Lower leg skin (tissue), 4 donors: ENCODE results near the gene OR52R1. TPM values are rescaled to one million over a fixed set of nuclear protein-coding genes. Genes with fewer than 3 reads are reported as not detected.

ENCODE experiments used
- DNase-seq, 2 donors: peaks; one replicate each; pipeline ENCODE4 v3.0.0-alpha.2; 2019; ENCODE audit warnings: low spot score in 2 of 2
- H3K4me3 ChIP-seq: fragments of 200-600 bp; sonication (generic); 2 replicates; pipeline ENCODE4 v1.5.1; 2017; ENCODE audit warnings: mild to moderate bottlenecking, low read depth; ENCODE audit not compliant: poor library complexity, severe bottlenecking
- CTCF ChIP-seq, 3 donors: fragments of 450-650 bp; IDR thresholded peaks; one replicate each; pipeline ENCODE4 v1.5.1; 2016; ENCODE audit warnings: antibody characterized with exemption in 3 of 3, mild to moderate bottlenecking in 3 of 3, moderate library complexity in 2 of 3
- POLR2A ChIP-seq, 2 donors: fragments of 450-650 bp; IDR thresholded peaks; one replicate each; pipeline ENCODE4 v1.6.1; 2016 to 2017; ENCODE audit warnings: antibody characterized with exemption in 2 of 2, mild to moderate bottlenecking in 1 of 2, moderate library complexity in 1 of 2
- WGBS, 2 donors: methylation state at CpG; one replicate each; pipeline ENCODE4 v1.1.5; 2018; 5-methylcytosine and 5-hydroxymethylcytosine counted together
- intact Hi-C: fragments of 100-400 bp; cut with DNase I; formaldehyde crosslinking; loops from one replicate; pipeline ENCODE4 v1.15.0; 2023; ENCODE audit warnings: low total_unique reads
- total RNA-seq, 4 donors: library from RNA; depleted of rRNA; stranded (reverse); fragments of >200 nt; gene quantifications; one replicate each; pipeline ENCODE4 v1.1.0, GENCODE V29; 2016

Gene OR52R1
- total RNA-seq, 4 donors from 2014 or later, result not detected

GRCh38 chr11:4798427-4799183 is 5.6 kb downstream of the OR52R1 start:
- no peak for TF ChIP-seq POLR2A (IDR thresholded peaks at IDR 0.05)
- no peak for TF ChIP-seq CTCF (IDR thresholded peaks at IDR 0.05)
- no peak overlapping the region for H3K4me3 ChIP-seq
- DNase-seq, result no peak
- 74 to 84% methylated on average over 6 of the region's 6 CpGs for WGBS, 2 donors
- intact Hi-C loops, result no loop called here

- H3K4me3 ChIP-seq, result no peak overlapping the region
- 14 to 22% methylated on average over 2 of the region's 2 CpGs for WGBS, 2 donors
- intact Hi-C loops, result no loop called here
- no peak for DNase-seq
- TF ChIP-seq POLR2A (IDR thresholded peaks at IDR 0.05), result no peak
- no peak for TF ChIP-seq CTCF (IDR thresholded peaks at IDR 0.05)
Measured at GRCh38 chr11:4797206-4797605, 7.0 kb downstream of the OR52R1 start.

GRCh38 chr11:4782454-4782853 is 21.7 kb downstream of the OR52R1 start:
- 33 to 53% methylated on average over 1 of the region's 1 CpG for WGBS, 2 donors

GRCh38 chr11:4769838-4770237 is 34.3 kb downstream of the OR52R1 start, which contains the start of gene OR51F1:
Gene OR51F1, minus strand, starts transcription at chr11:4769938. Its CDS starts 0 bp downstream, at chr11:4769938.
- WGBS, 2 donors, result 86 to 100% methylated on average over 1 of the region's 1 CpG
- H3K4me3 ChIP-seq, result no peak within 1 kb of the TSS
- no peak for TF ChIP-seq POLR2A (IDR thresholded peaks at IDR 0.05)
- TF ChIP-seq CTCF (IDR thresholded peaks at IDR 0.05), result no peak
- intact Hi-C loops, result no loop called here
- DNase-seq, result no peak

More at GRCh38 chr11:4782454-4782853, 21.7 kb downstream of the OR52R1 start:
- intact Hi-C loops, result no loop called here
- no peak for TF ChIP-seq CTCF (IDR thresholded peaks at IDR 0.05)
- no peak for TF ChIP-seq POLR2A (IDR thresholded peaks at IDR 0.05)
- no peak overlapping the region for H3K4me3 ChIP-seq
- DNase-seq, result no peak

GRCh38 chr11:4768094-4768493 is 36.1 kb downstream of the OR52R1 start:
- no peak for DNase-seq
- TF ChIP-seq CTCF (IDR thresholded peaks at IDR 0.05) (no peak), POLR2A (IDR thresholded peaks at IDR 0.05) (no peak)
- no peak overlapping the region for H3K4me3 ChIP-seq
- intact Hi-C loops, result no loop called here
